Transverse colon (tissue), 4 donors: ENCODE results near the gene MYCT1. TPM values are rescaled to one million over a fixed set of nuclear protein-coding genes. Genes with fewer than 3 reads are reported as not detected.

Experiments
- DNase-seq: peaks from one replicate; pipeline ENCODE4 v3.0.0-alpha.2; 2019
- H3K27ac ChIP-seq, 4 donors: fragments of 200-600 bp; sonication (generic); 2 replicates each; pipeline ENCODE4 v1.5.1; 2016 to 2018; ENCODE audit warnings: inconsistent platforms in 4 of 4
- H3K27me3 ChIP-seq: fragments of 200-600 bp; sonication (generic); 2 replicates; pipeline ENCODE4 v1.5.1; 2017; ENCODE audit warnings: inconsistent platforms
- H3K36me3 ChIP-seq, 4 donors: fragments of 200-600 bp; sonication (generic); 2 replicates each; pipeline ENCODE4 v1.5.1; 2017 to 2019; ENCODE audit warnings: inconsistent platforms in 4 of 4
- H3K4me1 ChIP-seq, 4 donors: fragments of 200-600 bp; sonication (generic); 2 replicates each; pipeline ENCODE4 v1.5.1; 2017 to 2020; ENCODE audit warnings: inconsistent platforms in 4 of 4
- H3K4me3 ChIP-seq, 4 donors: fragments of 200-600 bp; sonication (generic); 1 replicate in 1 of 4; 2 replicates in 3 of 4; pipeline versions ENCODE4 v1.5.1 to v1.6.1; 2017 to 2019; ENCODE audit warnings: inconsistent platforms in 4 of 4
- H3K9me3 ChIP-seq, 2 donors: fragments of 200-600 bp; sonication (generic); 2 replicates each; pipeline ENCODE4 v1.5.1; 2017 to 2019; ENCODE audit warnings: inconsistent platforms in 2 of 2
- EP300 ChIP-seq: sonication (generic); formaldehyde crosslinking; IDR thresholded peaks from one replicate; pipeline ENCODE4 v1.6.1; 2017; ENCODE audit warnings: antibody characterized with exemption, low read depth
- POLR2A ChIP-seq: fragments of 450-650 bp; IDR thresholded peaks from one replicate; pipeline ENCODE4 v1.6.1; 2016; ENCODE audit warnings: antibody characterized with exemption, mild to moderate bottlenecking, moderate library complexity
- POLR2AphosphoS5 ChIP-seq, 3 donors: sonication (generic); formaldehyde crosslinking; IDR thresholded peaks; one replicate each; pipeline ENCODE4 v1.6.1; 2016; ENCODE audit warnings: antibody characterized with exemption in 3 of 3
- WGBS, 2 donors: methylation state at CpG; one replicate each; pipeline ENCODE4 v1.1.5; 2018; ENCODE audit warnings: low coverage in 1 of 2; 5-methylcytosine and 5-hydroxymethylcytosine counted together
- in situ Hi-C, 4 donors: fragments of 200-750 bp; cut with MboI; loops; one replicate each; pipeline versions ENCODE4 v1.15.0 to v1.15.1; 2017; ENCODE audit warnings: low sequenced_read_pairs in 3 of 4, low pct_ligation_motif_present in 1 of 4, low pct_unique_long_range_greater_than_20kb in 1 of 4
- intact Hi-C: fragments of 100-400 bp; cut with DNase I; formaldehyde crosslinking; loops from one replicate; pipeline ENCODE4 v1.15.1; 2023; ENCODE audit warnings: low total_unique reads
- total RNA-seq, 4 donors: library from RNA; depleted of rRNA; stranded (reverse); fragments of >200 nt; gene quantifications; one replicate each; pipeline ENCODE4 v1.1.0, GENCODE V29; 2016
- TF ChIP-seq, protein P1 (sequence below), 5 experiments: fragments of 200-600 bp in 3 of 5; fragments of 450-650 bp in 2 of 5; sonication (generic) in 3 of 5; IDR thresholded peaks; 1 replicate in 2 of 5; 2 replicates in 3 of 5; pipeline ENCODE4 v1.5.1; 2016 to 2017; ENCODE audit warnings: antibody characterized with exemption in 5 of 5, inconsistent platforms in 3 of 5, mild to moderate bottlenecking in 2 of 5, moderate library complexity in 1 of 5

Gene MYCT1
- total RNA-seq, 4 donors from 2014 or later: 0.20 to 2.4 (median 2.3) TPM; not detected in 1

DNA sequence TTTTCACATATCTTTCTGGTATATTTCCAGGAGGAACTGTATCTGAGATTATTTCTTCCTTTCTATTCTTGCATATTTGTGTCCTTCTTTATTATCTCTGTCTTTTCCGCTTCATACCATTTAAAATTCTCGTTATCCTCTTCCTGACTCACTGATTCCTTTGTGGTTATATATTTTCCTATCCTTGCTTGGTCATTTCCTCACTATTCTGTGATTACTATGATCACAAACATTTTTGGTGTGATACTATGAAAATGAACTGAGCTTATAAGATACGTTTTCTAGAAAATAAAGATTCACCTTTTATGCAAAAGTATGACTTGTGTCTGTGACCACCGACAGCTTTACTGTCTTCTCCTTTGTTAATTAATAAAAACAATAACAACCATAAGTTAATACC is 26.5 kb upstream of the MYCT1 start:
- DNase-seq: no peak
- WGBS, 2 donors: 49 to 50% methylated on average over 4 of the region's 4 CpGs
- H3K9me3 ChIP-seq: no peaks in the 10 kb centered on the region
- intact Hi-C loops: no loop called here
- TF ChIP-seq POLR2AphosphoS5 (IDR thresholded peaks at IDR 0.05) (no peak), EP300 (no peak), POLR2A (no peak)
- TF ChIP-seq, protein P1, sequence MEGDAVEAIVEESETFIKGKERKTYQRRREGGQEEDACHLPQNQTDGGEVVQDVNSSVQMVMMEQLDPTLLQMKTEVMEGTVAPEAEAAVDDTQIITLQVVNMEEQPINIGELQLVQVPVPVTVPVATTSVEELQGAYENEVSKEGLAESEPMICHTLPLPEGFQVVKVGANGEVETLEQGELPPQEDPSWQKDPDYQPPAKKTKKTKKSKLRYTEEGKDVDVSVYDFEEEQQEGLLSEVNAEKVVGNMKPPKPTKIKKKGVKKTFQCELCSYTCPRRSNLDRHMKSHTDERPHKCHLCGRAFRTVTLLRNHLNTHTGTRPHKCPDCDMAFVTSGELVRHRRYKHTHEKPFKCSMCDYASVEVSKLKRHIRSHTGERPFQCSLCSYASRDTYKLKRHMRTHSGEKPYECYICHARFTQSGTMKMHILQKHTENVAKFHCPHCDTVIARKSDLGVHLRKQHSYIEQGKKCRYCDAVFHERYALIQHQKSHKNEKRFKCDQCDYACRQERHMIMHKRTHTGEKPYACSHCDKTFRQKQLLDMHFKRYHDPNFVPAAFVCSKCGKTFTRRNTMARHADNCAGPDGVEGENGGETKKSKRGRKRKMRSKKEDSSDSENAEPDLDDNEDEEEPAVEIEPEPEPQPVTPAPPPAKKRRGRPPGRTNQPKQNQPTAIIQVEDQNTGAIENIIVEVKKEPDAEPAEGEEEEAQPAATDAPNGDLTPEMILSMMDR (IDR thresholded peaks at IDR 0.05): no peak
- no peak overlapping the region for H3K4me3 ChIP-seq
- in situ Hi-C loops: no loop called here
- no peaks in the 10 kb centered on the region for H3K27me3 ChIP-seq
- H3K4me1 ChIP-seq: no peaks in the 10 kb centered on the region
- no peaks in the 10 kb centered on the region for H3K36me3 ChIP-seq
- H3K27ac ChIP-seq: no peak overlapping the region

DNA sequence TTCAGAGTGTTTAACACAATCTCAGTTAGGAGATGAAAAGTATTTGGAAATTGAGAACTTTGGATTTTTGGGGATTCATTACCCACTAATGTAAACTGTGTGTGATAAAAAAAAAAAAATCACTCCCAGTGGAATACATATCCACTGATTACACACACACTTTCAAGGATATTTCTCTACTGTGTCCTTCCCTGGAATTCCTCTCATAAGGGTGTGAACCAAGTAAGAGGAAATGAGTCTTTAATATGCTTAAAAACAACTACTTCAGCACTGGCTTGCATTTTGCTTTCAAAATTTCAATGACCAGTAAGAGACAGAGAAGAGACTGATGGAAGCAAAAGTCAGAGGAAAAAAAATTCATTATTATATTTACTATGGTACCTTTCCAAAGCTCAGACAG is 24.5 kb upstream of the MYCT1 start:
- DNase-seq: no peak
- H3K4me1 ChIP-seq: no peaks in the 10 kb centered on the region
- no peak for TF ChIP-seq POLR2A
- TF ChIP-seq EP300: no peak
- no peak overlapping the region for H3K27ac ChIP-seq
- H3K27me3 ChIP-seq: no peaks in the 10 kb centered on the region
- no peaks in the 10 kb centered on the region for H3K9me3 ChIP-seq
- in situ Hi-C loops (no loop called here), intact Hi-C loops (no loop called here)
- no peak overlapping the region for H3K4me3 ChIP-seq
- H3K36me3 ChIP-seq: no peaks in the 10 kb centered on the region

DNA sequence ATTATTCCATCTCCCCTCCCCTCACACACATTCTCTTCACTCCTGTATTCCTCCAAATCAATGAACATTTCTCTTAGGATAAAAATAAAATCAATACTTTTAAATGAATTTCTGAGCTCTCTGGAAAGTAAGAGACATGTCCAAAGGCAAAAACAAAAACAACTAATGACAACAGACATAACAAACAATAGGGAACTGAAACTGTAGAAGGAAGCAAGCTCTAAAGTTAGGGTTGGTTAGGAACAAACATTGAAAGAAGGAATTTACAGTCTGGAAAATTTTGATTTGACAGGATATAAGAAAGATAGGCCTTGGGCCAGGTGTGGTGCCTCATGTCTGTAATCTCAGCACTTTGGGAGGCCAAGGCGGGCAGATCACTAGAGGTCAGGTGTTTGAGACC is 17.5 kb upstream of the MYCT1 start:
- H3K27me3 ChIP-seq: no peaks in the 10 kb centered on the region
- no peaks in the 10 kb centered on the region for H3K9me3 ChIP-seq
- no peaks in the 10 kb centered on the region for H3K36me3 ChIP-seq
- no peak overlapping the region for H3K27ac ChIP-seq
- in situ Hi-C loops: no loop called here
- TF ChIP-seq POLR2AphosphoS5 (IDR thresholded peaks at IDR 0.05) (no peak), EP300 (no peak), POLR2A (no peak)
- TF ChIP-seq, protein P1 (IDR thresholded peaks at IDR 0.05): no peak
- no peak overlapping the region for H3K4me3 ChIP-seq
- H3K4me1 ChIP-seq: no peaks in the 10 kb centered on the region
- no peak for DNase-seq
- WGBS, 2 donors: 86 to 100% methylated on average over 1 of the region's 1 CpG
- intact Hi-C loops: no loop called here

DNA sequence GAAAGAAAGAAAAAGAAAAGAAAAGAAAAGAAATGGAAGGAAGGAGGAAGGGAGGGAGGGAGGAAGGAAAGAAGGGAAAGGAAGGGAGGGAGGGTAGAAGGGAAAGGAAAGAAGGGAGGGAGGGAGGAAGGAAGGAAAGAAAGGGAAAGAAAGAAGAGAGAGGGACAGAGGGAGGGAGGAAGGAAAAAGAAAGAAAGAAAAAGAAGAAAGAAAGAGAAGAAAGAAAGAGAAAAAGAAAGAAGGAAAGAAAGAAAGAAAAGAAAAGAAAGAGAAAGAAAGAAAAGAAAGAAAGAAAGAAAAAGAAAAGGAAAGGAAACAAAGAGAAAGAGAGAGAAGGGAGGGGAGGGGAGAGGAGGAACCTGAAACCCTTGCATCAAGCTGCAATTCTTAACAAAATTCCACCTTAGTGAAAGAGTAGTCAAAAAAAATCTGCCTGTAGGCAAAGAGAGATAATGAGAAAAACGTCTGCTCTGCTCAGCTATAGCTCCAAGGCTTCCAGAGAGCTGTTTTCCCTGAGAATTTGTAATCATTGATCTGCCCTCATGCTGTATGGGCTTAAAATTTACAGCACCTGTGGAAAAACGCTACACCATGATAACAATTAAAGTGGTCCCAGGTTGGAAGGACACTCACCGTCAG is 16.7 kb upstream of the MYCT1 start:
- WGBS, 2 donors: 24 to 25% methylated on average over 3 of the region's 3 CpGs

More for the DNA sequence above, 16.7 kb upstream of the MYCT1 start:
- Histone ChIP-seq H3K4me1 (no peaks in the 10 kb centered on the region), H3K27me3 (no peaks in the 10 kb centered on the region), H3K4me3 (no peak overlapping the region), H3K36me3 (no peaks in the 10 kb centered on the region), H3K9me3 (no peaks in the 10 kb centered on the region), H3K27ac (no peak overlapping the region)
- TF ChIP-seq POLR2A (no peak), EP300 (no peak), POLR2AphosphoS5 (IDR thresholded peaks at IDR 0.05) (no peak)
- TF ChIP-seq, protein P1 (IDR thresholded peaks at IDR 0.05): no peak
- intact Hi-C loops: no loop called here
- in situ Hi-C loops: no loop called here
- DNase-seq: no peak
